Stimulated activated CD4-positive, alpha-beta T cell treated with anti-CD3 and anti-CD28 coated beads, TNF-alpha, amount 100 ng/mL, for 1 hour (primary cell): ENCODE results near the gene ELAVL1.
A peak's percentile ranks its signal among the peaks of the same experiment; 100 is the strongest.

Experiments
- DNase-seq, 3 donors: peaks; one replicate each; pipeline ENCODE4 v3.0.0-alpha.2; 2020; ENCODE audit warnings: low read depth in 3 of 3, low spot score in 1 of 3

The ELAVL1 gene

GRCh38 chr19:8021374-8021773 is 15.9 kb upstream of the ELAVL1 start:
- DNase-seq = no peak

GRCh38 chr19:8020681-8021080 is 15.2 kb upstream of the ELAVL1 start:
- DNase-seq = no peak

GRCh38 chr19:8017808-8018207 is 12.4 kb upstream of the ELAVL1 start:
- peak in 1 of 3 donors; percentile 13 for DNase-seq

DNA sequence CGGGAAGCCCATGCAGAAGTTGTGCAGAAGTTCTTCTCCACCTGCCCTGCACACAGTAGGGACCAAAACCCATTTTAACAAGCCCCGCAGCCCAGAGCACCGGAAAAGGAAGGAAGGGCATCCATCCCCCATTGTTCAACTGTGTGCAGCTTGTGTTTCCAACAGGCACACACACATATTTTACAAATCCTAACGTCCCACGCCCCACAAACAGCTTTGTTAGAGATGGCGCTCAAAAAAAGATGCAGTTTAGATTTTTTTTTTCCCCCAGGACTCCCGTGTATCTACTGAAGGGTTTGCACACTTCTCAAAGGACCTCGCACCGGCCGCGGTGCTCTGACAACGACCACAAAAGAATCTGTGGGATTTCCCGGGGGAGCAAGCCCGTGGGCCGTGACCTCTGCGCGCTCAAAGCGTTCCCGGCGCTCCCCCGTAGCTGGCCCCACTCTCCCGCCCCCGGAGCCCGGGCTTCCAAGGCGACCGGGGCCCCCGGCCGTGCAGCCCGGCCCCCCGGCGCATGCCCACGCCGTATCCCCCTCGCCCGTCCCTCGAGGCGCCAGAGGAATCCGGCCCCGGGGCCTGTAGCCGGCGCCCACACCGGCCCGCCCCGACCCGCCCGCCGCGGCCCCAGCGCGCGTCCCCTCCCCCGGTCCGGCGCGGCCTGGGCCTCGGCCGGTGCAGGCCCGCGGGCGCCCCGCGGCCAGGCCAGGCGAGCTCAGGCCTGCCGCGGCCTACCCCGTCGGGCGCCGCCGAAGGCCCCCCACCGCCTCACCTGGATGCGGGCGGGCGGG is 523 bp downstream of the ELAVL1 start:
- peak in 1 of 3 donors; percentile 9 for DNase-seq

- DNase-seq = no peak
Measured at GRCh38 chr19:8004001-8004400, 1.4 kb downstream of the ELAVL1 start.

DNA sequence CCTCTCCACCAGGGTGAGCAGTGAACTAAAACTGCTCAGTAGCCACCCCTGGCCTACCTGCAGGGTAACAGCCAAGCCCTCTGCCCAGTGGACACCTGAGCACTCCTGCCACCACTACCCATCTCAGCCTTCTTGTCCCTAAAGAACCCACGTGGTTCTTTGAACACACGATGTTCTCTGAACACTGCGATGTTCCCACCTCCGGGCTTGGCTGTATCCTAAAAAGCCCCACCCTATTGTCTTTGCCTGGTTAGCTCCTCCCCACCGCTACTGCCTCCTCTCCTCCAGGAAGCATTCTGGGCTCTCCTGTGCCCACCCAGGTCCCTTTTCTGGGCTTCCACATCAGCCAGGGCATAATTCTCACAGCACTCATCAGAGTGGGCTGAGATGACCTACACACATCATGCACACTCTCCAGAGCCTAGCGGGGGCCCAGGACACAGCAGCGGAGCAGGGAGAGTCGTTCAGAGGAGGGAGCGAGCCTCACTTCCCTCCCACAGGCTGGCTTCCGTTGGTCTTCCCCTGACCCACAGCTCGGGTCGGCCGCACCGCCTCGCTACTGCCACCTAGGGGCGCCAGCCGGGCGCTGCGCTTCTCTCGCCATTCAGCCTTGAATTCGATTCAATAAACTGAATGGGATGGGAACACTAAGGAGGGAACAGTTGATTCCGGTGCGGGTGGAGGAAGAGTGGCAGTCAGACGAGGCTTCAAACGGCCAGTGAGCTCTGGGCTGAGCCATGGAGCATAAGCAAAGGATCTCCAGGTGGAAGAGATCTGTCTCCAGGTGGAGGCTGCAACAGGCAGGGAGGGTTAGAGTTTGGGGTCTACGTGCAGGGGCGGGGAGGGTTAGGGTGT is 3.2 kb downstream of the ELAVL1 start:
- peak; percentile 12 to 68 (median 49) for DNase-seq

- no peak for DNase-seq
Measured at GRCh38 chr19:8001651-8001994, 3.8 kb downstream of the ELAVL1 start.

- no peak for DNase-seq
Measured at GRCh38 chr19:8000298-8001038, 5.0 kb downstream of the ELAVL1 start.

- DNase-seq = no peak
Measured at GRCh38 chr19:7999376-7999775, 6.1 kb downstream of the ELAVL1 start.

- DNase-seq = no peak
Measured at GRCh38 chr19:7997809-7998480, 7.5 kb downstream of the ELAVL1 start.

GRCh38 chr19:7996883-7997282 is 8.6 kb downstream of the ELAVL1 start:
- DNase-seq = no peak

DNA sequence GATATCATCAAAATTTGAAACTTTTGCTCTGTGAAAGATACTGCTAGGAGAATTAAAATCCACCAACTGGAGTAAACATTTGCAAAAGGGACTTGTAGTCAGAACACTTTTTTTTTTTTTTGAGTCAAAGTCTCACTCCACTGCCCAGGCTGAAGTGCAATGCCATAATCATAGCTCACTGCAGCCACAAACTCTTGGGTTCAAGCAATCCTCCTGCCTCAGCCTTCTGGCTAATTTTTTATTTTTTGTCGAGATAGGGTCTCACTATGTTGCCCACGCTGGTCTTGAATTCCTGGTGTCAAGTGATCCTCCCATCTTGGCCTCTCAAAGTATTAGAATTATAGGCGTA is 9.7 kb downstream of the ELAVL1 start:
- DNase-seq = no peak

DNA sequence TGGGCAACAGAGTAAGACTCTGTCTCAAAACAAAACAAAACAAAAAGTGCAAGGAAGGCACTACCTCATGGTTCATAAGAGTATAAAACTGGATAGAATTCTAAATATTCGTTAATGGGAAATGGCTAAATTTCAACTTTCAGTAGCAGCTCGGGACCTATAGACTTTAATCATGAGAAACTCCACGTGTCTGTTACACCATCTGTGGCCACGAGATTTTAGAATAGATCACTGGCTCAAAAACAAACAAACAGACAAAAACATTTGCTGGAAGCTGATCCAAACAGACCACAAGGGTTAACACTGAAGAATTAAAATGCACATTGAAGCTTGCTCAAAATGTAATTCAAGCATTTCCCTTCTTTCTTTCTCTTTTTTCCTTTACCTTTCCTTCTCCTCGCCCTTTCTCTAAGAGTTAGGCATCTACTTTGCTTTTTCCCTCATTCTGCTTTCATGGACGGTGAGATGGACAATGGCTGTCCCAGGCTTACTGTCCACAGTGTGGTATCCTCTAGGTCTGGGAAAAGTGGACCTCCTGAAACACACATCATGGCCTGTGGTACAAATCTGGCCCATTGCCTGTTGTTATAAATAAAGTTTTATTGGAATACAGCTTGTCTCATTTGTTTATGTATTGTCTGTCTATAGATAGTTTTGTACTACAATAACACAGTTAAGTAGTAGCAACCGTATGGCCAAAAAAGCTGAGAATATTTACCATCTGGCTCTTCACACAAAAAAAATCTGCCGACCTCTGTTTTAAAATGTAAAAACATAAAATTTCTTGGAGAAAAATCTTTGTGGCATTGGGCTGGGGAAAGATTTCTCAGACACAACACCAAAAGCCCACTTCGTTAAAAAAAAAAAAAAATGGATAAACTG is 10.3 kb downstream of the ELAVL1 start:
- DNase-seq = no peak

GRCh38 chr19:7994114-7994513 is 11.3 kb downstream of the ELAVL1 start:
- no peak for DNase-seq

GRCh38 chr19:7993560-7993959 is 11.9 kb downstream of the ELAVL1 start:
- no peak for DNase-seq

DNA sequence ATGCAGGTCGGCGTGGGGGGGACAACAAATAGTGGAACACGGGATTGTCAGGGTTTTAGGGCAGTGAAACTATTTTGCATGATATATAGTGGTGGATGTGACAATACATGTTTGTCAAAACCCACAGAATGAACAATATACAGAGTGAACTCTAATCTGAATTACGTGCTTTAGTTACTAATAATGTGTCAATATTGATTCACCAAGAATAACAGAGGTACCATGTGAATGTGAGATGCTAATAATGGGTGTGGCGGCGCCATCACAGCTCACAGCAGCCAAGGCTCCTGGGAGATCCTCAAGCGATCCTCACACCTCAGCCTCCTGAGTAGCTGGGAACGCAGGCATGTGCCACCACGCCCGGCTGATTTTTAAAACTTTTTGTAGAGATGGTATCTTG is 12.9 kb downstream of the ELAVL1 start:
- no peak for DNase-seq

- no peak for DNase-seq
Measured at GRCh38 chr19:7989071-7989575, 16.3 kb downstream of the ELAVL1 start.

DNA sequence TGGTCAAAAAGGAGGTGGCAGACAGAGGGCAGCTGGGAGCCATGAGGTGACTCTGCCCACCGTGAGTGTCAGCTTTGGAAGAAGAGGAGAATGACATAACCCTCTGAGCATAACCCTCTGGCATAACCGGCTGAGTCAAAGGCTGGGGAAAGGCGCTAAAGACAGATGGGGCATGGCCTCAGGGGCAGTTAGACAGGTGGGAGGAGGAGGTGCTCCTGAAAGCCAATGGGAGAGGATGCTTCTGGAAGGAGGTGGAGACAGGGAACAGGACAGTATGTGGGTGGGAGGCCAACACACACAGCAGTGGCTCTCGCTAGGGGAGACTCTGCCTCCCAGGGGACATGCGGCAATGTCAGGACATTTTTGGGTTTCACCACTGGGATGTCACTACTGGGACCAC is 17.1 kb downstream of the ELAVL1 start:
- DNase-seq = no peak

DNA sequence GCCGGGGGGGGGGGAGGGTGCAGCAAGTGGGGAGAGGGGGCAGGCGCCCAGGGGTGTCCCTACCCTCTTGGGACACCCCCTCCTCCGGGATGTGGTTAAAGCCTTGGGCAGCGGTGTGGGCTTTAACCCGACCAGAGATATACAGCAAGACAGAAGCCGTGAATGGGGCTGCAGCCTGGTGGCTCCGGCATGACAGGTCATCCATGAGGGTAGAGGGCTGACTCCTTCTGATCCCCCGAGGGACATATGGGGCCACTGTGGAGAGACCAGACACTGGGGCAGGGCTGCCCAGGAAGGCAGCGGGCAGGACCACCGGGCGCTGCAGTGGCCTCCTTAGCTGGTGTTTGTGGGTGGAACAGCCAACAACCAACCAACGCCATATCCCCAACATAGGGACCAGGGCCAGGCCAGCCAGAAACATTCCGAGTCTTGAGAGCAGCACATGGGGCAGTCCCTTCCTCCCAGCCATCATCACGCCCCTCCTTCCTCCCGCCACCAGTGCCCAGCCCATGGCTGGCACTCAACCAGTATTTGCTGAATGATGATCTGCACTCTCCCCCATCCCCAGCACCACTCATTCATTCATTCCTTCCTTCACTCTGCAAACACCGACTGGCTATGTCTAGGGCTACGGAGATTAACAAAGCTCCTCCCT is 18.2 kb downstream of the ELAVL1 start:
- no peak for DNase-seq
